NCI-H1930 (cell line): ENCODE data around the gene DRP2.
"Not testable (repeated sequence)": the region's sequence is repeated elsewhere in the genome, so short reads cannot be mapped to it uniquely, and the experiment has no call there.

Experiments used
- DNase-seq, 2 experiments: peaks; one replicate each; lab custom pipeline; 2025; lab: John Stamatoyannopoulos, UW

Gene DRP2

GRCh38 chrX:101219116-101219863 is at the start of gene DRP2:
Gene DRP2, plus strand, starts transcription at chrX:101219786. Its CDS starts 11,862 bp downstream, at chrX:101231648.
- no peak for DNase-seq

GRCh38 chrX:101171883-101172400 is 47.6 kb upstream of the DRP2 start:
- DNase-seq, result no peak

GRCh38 chrX:101176439-101176838 is 43.1 kb upstream of the DRP2 start:
- no peak for DNase-seq

GRCh38 chrX:101184876-101185275 is 34.7 kb upstream of the DRP2 start:
- DNase-seq, result not testable (repeated sequence)

GRCh38 chrX:101187961-101188360 is 31.6 kb upstream of the DRP2 start:
- DNase-seq, result not testable (repeated sequence)

GRCh38 chrX:101190736-101191135 is 28.9 kb upstream of the DRP2 start:
- DNase-seq, result no peak

GRCh38 chrX:101191217-101191750 is 28.3 kb upstream of the DRP2 start:
- no peak for DNase-seq

- DNase-seq, result no peak
Measured at GRCh38 chrX:101195442-101196173, 24.0 kb upstream of the DRP2 start.

GRCh38 chrX:101203761-101204351 is 15.7 kb upstream of the DRP2 start:
- no peak for DNase-seq

- DNase-seq, result no peak
Measured at GRCh38 chrX:101206471-101206870, 13.1 kb upstream of the DRP2 start.

- no peak for DNase-seq
Measured at GRCh38 chrX:101208152-101208905, 11.3 kb upstream of the DRP2 start.

GRCh38 chrX:101210630-101211029 is 9.0 kb upstream of the DRP2 start:
- DNase-seq, result no peak

- DNase-seq, result no peak
Measured at GRCh38 chrX:101217689-101218088, 1.9 kb upstream of the DRP2 start.

- no peak for DNase-seq
Measured at GRCh38 chrX:101219864-101220346, 319 bp downstream of the DRP2 start.

- no peak for DNase-seq
Measured at GRCh38 chrX:101220662-101221260, 1.2 kb downstream of the DRP2 start.

- DNase-seq, result no peak
Measured at GRCh38 chrX:101223226-101223625, 3.6 kb downstream of the DRP2 start.

GRCh38 chrX:101229170-101229569 is 9.6 kb downstream of the DRP2 start:
- no peak for DNase-seq

GRCh38 chrX:101230636-101231035 is 11.1 kb downstream of the DRP2 start:
- DNase-seq, result no peak

- no peak for DNase-seq
Measured at GRCh38 chrX:101231080-101231479, 11.5 kb downstream of the DRP2 start.

GRCh38 chrX:101232316-101232715 is 12.7 kb downstream of the DRP2 start:
- no peak for DNase-seq

- no peak for DNase-seq
Measured at GRCh38 chrX:101237041-101237440, 17.5 kb downstream of the DRP2 start.
